AG10803 (cell line): Measurements from ENCODE around the gene KCNB1.

Experiments
- DNase-seq: peaks from one replicate; pipeline ENCODE4 v3.0.0; 2010; ENCODE audit warnings: low read depth
- H3K4me3 ChIP-seq: 2 replicates; pipeline ENCODE4 v1.5.1; 2011; ENCODE audit warnings: mild to moderate bottlenecking, low read length, control low read depth
- CTCF ChIP-seq: conservative IDR thresholded peaks from 2 replicates; pipeline ENCODE4 v1.5.1; 2011; ENCODE audit warnings: mild to moderate bottlenecking, low read length, control low read depth, inconsistent platforms

KCNB1 gene

GRCh38 chr20:49420292-49420691, 62.2 kb downstream of the KCNB1 start:
- H3K4me3 ChIP-seq, result no peak overlapping the region
- TF ChIP-seq CTCF, result no peak
- no peak for DNase-seq

- no peak overlapping the region for H3K4me3 ChIP-seq
- TF ChIP-seq CTCF, result no peak
- DNase-seq, result no peak
These were observed 62.7 kb downstream of the KCNB1 start for GRCh38 chr20:49419785-49420184.

GRCh38 chr20:49418809-49419208, 63.7 kb downstream of the KCNB1 start:
- H3K4me3 ChIP-seq, result no peak overlapping the region
- TF ChIP-seq CTCF, result no peak
- DNase-seq, result no peak

GRCh38 chr20:49417843-49418555, 64.5 kb downstream of the KCNB1 start:
- no peak for DNase-seq
- TF ChIP-seq CTCF, result no peak
- H3K4me3 ChIP-seq, result no peak overlapping the region

GRCh38 chr20:49415668-49416044, 66.8 kb downstream of the KCNB1 start:
- TF ChIP-seq CTCF, result no peak
- no peak overlapping the region for H3K4me3 ChIP-seq
- DNase-seq, result no peak

GRCh38 chr20:49415005-49415667, 67.3 kb downstream of the KCNB1 start:
- no peak overlapping the region for H3K4me3 ChIP-seq
- TF ChIP-seq CTCF, result no peak
- no peak for DNase-seq

- TF ChIP-seq CTCF, result no peak
- DNase-seq, result no peak
- no peak overlapping the region for H3K4me3 ChIP-seq
These were observed 68.8 kb downstream of the KCNB1 start for GRCh38 chr20:49413677-49414076.
